Measurements from ENCODE around the gene HNRNPA1L2.

The HNRNPA1L2 gene

GRCh38 chr13:52599037-52599847 is 43.0 kb upstream of the HNRNPA1L2 start (continued):
- TF ChIP-seq, protein P1, sequence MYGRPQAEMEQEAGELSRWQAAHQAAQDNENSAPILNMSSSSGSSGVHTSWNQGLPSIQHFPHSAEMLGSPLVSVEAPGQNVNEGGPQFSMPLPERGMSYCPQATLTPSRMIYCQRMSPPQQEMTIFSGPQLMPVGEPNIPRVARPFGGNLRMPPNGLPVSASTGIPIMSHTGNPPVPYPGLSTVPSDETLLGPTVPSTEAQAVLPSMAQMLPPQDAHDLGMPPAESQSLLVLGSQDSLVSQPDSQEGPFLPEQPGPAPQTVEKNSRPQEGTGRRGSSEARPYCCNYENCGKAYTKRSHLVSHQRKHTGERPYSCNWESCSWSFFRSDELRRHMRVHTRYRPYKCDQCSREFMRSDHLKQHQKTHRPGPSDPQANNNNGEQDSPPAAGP (tag by site-specific recombination; IDR thresholded peaks at IDR 0.05): no peak
- TF ChIP-seq ZNF621 (tag by site-specific recombination; IDR thresholded peaks at IDR 0.05) (no peak), FEZF1 (tag by site-specific recombination; IDR thresholded peaks at IDR 0.05) (no peak), ZNF133 (tag by site-specific recombination; IDR thresholded peaks at IDR 0.05) (no peak), SCRT1 (tag by site-specific recombination; IDR thresholded peaks at IDR 0.05; ENCODE audit: borderline replicate concordance) (no peak), EGR2 (tag by site-specific recombination; IDR thresholded peaks at IDR 0.05; ENCODE audit: low read depth) (no peak), ZNF571 (tag by site-specific recombination; IDR thresholded peaks at IDR 0.05) (no peak), ZNF449 (tag by site-specific recombination; IDR thresholded peaks at IDR 0.05) (no peak), ZNF362 (tag by site-specific recombination; IDR thresholded peaks at IDR 0.05) (peak; percentile 68; the same call in 1 of the 2 replicates), ZNF704 (tag by site-specific recombination; IDR thresholded peaks at IDR 0.05) (no peak), ZNF514 (tag by site-specific recombination; IDR thresholded peaks at IDR 0.05) (no peak), KLF7 (tag by site-specific recombination; IDR thresholded peaks at IDR 0.05; ENCODE audit: borderline replicate concordance) (no peak), ZNF624 (tag by site-specific recombination; IDR thresholded peaks at IDR 0.05) (no peak), MYNN (tag by site-specific recombination; IDR thresholded peaks at IDR 0.05; ENCODE audit: borderline replicate concordance) (no peak), IKZF3 (tag by site-specific recombination; IDR thresholded peaks at IDR 0.05) (peak; percentile 66), ZSCAN18 (tag by site-specific recombination; IDR thresholded peaks at IDR 0.05) (no peak), ZEB2 (tag by site-specific recombination; IDR thresholded peaks at IDR 0.05) (no peak), ZNF132 (tag by site-specific recombination; IDR thresholded peaks at IDR 0.05; ENCODE audit: borderline replicate concordance) (no peak), GFI1B (tag by site-specific recombination; IDR thresholded peaks at IDR 0.05) (no peak), KLF9 (tag by site-specific recombination; IDR thresholded peaks at IDR 0.05; ENCODE audit: low read depth) (no peak), ZNF426 (tag by site-specific recombination; IDR thresholded peaks at IDR 0.05) (no peak), ZBTB26 (tag by site-specific recombination; optimal IDR thresholded peaks at IDR 0.05) (no peak)
- TF ChIP-seq, protein P2, sequence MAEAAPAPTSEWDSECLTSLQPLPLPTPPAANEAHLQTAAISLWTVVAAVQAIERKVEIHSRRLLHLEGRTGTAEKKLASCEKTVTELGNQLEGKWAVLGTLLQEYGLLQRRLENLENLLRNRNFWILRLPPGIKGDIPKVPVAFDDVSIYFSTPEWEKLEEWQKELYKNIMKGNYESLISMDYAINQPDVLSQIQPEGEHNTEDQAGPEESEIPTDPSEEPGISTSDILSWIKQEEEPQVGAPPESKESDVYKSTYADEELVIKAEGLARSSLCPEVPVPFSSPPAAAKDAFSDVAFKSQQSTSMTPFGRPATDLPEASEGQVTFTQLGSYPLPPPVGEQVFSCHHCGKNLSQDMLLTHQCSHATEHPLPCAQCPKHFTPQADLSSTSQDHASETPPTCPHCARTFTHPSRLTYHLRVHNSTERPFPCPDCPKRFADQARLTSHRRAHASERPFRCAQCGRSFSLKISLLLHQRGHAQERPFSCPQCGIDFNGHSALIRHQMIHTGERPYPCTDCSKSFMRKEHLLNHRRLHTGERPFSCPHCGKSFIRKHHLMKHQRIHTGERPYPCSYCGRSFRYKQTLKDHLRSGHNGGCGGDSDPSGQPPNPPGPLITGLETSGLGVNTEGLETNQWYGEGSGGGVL (tag by site-specific recombination; IDR thresholded peaks at IDR 0.05): no peak
- TF ChIP-seq, protein P3, sequence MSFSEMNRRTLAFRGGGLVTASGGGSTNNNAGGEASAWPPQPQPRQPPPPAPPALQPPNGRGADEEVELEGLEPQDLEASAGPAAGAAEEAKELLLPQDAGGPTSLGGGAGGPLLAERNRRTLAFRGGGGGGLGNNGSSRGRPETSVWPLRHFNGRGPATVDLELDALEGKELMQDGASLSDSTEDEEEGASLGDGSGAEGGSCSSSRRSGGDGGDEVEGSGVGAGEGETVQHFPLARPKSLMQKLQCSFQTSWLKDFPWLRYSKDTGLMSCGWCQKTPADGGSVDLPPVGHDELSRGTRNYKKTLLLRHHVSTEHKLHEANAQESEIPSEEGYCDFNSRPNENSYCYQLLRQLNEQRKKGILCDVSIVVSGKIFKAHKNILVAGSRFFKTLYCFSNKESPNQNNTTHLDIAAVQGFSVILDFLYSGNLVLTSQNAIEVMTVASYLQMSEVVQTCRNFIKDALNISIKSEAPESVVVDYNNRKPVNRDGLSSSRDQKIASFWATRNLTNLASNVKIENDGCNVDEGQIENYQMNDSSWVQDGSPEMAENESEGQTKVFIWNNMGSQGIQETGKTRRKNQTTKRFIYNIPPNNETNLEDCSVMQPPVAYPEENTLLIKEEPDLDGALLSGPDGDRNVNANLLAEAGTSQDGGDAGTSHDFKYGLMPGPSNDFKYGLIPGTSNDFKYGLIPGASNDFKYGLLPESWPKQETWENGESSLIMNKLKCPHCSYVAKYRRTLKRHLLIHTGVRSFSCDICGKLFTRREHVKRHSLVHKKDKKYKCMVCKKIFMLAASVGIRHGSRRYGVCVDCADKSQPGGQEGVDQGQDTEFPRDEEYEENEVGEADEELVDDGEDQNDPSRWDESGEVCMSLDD (tag by site-specific recombination; IDR thresholded peaks at IDR 0.05): no peak
- TF ChIP-seq, protein P4, sequence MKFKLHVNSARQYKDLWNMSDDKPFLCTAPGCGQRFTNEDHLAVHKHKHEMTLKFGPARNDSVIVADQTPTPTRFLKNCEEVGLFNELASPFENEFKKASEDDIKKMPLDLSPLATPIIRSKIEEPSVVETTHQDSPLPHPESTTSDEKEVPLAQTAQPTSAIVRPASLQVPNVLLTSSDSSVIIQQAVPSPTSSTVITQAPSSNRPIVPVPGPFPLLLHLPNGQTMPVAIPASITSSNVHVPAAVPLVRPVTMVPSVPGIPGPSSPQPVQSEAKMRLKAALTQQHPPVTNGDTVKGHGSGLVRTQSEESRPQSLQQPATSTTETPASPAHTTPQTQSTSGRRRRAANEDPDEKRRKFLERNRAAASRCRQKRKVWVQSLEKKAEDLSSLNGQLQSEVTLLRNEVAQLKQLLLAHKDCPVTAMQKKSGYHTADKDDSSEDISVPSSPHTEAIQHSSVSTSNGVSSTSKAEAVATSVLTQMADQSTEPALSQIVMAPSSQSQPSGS (tag by site-specific recombination; IDR thresholded peaks at IDR 0.05; ENCODE audit: low read depth): no peak
